Suppressor macrophage (primary cell): Measurements from ENCODE around the gene SGPP2.
"Not testable (repeated sequence)": the region's sequence is repeated elsewhere in the genome, so short reads cannot be mapped to it uniquely, and the experiment has no call there.

Experiments
- DNase-seq, 4 experiments: peaks; one replicate each; pipeline ENCODE4 v3.0.0-alpha.2; 2020 to 2022
- total RNA-seq, 17 experiments: gene quantifications; one replicate each; lab custom pipeline; 2026; ENCODE audit warnings: mixed read lengths in 6 of 17, inconsistent platforms in 3 of 17; lab: John Stamatoyannopoulos, UW

SGPP2 gene
- total RNA-seq: 1.2 to 178 (median 5.8) reads per million in 17 experiments

DNA sequence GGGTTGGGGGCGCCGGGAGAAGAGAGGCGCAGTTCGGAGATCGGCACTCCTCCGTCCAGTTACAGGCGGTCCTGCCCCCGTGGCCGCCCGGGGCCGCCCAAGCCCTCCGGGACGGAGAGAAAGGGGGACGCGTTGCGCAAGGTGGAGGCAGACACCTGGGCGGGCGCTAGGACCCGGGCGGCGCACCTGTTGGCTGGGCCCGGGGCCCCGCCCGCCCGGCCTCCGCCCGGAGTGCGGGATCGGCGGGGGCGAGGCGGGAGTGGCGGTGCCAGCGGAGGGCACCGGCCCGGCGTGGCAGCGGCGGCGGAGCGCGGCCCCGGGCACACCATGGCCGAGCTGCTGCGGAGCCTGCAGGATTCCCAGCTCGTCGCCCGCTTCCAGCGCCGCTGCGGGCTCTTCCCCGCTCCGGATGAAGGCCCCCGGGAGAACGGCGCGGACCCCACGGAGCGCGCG is at the start of gene SGPP2:
SGPP2 (plus strand) TSS at position 268 of the 453 bp plus-strand sequence; CDS start at position 328, 60 bp downstream.
- DNase-seq: peak in 2 of 4 experiments; percentile 35 to 39

DNA sequence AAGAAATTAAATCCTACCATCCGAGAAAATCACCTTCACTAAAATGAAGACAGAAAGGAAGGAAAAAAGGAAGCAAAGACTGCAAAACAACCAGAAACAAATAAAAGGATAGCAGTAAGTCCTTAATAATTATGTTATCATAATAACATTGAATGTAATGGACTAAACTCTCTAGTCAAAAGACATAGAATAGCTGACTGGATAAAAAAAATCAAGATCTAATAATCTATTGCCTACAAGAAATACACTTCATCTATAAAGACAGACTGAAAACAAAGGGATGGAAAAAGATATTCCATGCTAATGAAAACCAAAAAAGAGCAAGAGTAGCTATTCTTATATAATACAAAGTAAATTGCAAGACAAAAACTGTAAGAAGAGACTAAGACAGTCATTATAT is 48.5 kb upstream of the SGPP2 start:
- no peak for DNase-seq

DNA sequence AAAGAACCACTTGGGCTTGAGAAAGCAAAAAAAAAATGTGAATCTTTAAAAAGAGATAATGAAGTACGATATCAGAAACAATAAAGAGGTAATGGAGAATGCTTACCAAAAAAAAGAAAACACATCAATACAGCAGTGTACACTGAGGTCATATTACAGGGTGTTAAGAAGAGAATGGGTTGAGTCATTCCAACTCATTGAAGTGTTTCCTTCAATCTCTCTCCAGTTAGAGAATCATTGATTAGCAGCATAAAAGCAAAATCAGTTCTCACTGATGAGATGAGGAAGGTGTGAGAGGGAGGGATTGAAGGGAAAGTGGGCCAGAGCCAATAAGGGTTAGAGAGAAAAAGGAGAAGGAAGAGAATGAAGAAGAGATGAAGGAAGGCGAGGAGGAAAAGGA is 43.9 kb upstream of the SGPP2 start:
- no peak for DNase-seq

GRCh38 chr2:222381566-222381965 is 42.8 kb upstream of the SGPP2 start:
- no peak for DNase-seq

DNA sequence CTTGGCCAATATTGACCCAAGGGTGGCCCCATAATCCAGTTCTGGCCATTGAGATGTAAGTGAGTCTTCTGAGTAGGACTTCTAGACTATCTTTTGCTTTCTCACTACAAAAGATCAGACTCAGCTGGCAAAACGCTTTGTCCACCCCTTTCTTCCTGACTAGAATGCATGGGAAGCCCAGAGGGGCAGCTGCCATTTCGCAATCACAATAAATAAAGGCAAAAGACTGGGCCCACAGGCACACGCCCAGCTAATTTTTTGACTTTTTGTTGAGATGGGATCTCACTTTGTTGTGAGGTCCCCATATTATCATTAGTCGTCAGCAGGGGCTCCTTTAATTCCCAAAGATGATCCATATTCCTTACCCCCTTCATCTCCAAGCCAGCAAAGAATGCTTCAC is 41.1 kb upstream of the SGPP2 start:
- no peak for DNase-seq

DNA sequence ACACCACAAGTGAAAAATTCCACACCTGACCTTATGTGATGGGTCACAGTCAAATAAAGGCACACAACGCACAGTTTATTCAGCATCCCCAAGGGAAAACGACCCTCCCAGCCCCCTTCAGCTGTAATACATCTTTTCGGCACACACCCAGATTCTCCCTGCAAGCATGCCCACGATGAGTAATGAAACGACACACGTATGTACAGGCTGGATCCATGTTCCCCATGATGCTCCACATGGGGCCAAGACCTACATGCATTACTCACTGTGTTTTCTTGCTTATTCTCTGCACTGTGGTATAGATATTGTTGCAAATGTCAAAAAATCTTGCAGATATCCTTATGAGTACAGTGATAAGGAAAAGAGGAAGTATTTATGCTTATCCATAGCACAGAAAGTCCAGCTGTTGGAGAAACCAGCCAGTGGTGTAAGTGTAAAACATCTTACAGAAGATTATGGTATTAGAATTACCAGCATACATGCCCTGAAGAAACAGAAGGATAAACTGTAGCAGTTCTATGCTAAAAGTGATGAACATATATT is 32.5 kb upstream of the SGPP2 start:
- peak in 2 of 4 experiments; percentile 4 to 33 for DNase-seq

GRCh38 chr2:222393733-222394267 is 30.5 kb upstream of the SGPP2 start:
- no peak for DNase-seq

DNA sequence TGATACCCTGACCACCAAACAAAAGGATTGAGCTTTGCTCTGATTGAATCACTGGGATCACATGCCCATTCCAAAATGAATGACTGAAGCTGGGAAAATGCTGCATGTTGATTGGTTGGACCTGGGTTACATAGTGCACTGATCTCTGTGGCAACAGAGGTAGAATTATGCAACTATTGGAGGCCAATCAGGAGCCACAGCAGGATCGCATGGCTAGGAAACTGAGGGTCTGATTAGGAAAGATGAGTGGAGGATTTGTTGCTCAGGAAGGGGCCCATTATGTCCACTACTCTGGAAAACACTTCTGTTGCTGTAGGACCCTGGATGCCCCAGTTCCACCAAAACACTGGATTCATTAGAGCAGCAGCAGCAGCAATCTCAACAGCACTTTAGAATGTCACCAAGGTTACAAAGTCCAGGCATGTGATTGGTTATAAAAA is 25.9 kb upstream of the SGPP2 start:
- no peak for DNase-seq

- no peak for DNase-seq
Measured at GRCh38 chr2:222399038-222399783, 25.1 kb upstream of the SGPP2 start.

GRCh38 chr2:222404151-222404905 is 20.0 kb upstream of the SGPP2 start:
- DNase-seq: peak; percentile 93 to 98 (median 96)

GRCh38 chr2:222408684-222409083 is 15.7 kb upstream of the SGPP2 start:
- no peak for DNase-seq

GRCh38 chr2:222410534-222410933 is 13.8 kb upstream of the SGPP2 start:
- DNase-seq: no peak

DNA sequence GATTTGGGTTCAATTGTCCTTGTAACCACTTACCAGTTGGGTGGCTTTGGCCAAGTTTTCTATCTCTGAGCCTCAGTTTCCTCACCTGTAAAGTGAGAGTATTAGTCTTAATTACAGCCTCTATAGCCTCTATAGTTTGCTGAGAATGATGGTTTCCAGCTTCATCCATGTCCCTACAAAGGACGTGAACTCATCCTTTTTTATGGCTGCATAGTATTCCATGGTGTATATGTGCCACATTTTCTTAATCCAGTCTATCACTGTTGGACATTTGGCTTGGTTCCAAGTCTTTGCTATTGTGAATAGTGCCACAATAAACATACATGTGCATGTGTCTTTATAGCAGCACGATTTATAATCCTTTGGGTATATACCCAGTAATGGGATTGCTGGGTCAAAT is 12.0 kb upstream of the SGPP2 start:
- DNase-seq: not testable (repeated sequence)

DNA sequence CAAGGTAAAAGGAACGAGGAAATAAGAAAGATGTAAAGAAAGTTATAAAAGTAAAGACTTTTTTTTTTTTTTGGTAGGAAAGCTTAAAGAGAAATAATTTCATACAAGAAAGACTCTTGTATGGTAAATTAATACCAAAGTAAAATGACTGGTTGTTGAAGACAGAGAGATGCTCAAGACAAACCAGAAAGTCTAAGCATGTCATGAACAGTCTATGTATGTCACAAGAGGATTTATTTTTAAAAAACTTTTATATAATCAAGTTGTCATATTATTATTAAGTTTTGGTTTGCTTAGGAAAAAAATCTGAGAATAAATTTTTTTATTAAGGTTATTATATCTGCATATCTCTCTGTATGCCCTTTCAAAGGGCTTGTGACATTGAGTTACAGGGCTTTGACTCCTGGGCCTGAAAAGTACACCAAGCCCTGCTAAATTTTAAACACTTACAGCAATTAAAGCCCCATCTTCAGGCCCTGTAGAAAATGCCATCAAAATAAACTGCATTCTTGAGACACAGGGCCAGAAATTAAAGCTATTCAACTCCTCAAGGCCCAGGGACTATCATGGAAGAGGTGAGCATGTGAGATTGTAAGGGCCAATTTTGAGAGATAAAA is 10.9 kb upstream of the SGPP2 start:
- no peak for DNase-seq

GRCh38 chr2:222418739-222419138 is 5.6 kb upstream of the SGPP2 start:
- no peak for DNase-seq

GRCh38 chr2:222420508-222420907 is 3.8 kb upstream of the SGPP2 start:
- no peak for DNase-seq

GRCh38 chr2:222421626-222422025 is 2.7 kb upstream of the SGPP2 start:
- no peak for DNase-seq

DNA sequence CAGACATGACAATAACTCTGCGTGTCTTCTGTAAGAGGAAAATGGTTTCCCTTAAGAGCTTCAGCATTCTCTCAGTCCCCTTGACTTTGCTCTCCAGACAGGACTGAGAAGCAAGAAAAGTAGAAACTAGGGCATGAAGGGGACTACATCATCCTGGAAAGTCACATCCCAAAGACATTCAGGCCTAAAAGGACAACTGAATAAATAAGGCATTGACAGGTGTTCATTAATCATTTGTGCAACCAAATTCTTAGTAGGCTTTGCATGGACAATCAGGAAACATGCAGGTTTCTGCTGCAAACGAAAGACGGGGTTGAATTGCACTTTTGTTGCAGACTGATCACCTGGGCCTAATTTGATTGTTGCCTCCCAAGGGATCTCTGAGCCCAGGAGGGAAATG is 1.2 kb upstream of the SGPP2 start:
- DNase-seq: no peak

DNA sequence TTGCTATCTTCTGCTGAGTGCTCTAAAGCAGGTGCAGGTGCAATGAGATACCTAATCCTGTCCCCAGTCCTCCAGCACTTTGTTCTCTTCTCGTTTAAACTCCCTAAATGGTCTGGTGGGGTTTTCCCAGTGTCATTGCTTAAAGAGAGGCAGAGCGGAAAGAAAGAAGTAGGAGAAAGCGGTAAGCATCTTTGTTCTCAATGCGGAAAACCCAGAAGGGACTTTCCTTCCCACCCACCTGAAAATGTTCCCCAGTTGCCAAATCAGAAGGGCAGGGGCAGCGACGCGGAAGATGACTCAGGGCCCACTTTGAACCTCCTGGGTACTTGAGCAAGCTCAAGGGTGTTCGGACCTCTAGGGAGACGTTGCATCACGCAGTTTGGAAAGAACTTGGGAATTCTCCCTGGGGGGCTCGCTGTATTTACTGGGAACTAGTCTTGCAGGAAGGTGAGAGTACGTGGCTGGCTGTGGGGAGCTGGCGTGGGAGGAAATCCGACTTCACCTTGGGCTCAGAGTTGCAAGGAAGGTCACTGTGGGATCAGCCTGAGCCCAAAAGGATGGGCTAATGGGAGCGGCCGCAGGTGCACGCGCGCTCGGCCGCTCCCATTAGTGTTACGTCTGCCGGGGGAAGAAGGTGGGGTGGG is 589 bp upstream of the SGPP2 start:
- DNase-seq: peak; percentile 68 to 83 (median 79)

DNA sequence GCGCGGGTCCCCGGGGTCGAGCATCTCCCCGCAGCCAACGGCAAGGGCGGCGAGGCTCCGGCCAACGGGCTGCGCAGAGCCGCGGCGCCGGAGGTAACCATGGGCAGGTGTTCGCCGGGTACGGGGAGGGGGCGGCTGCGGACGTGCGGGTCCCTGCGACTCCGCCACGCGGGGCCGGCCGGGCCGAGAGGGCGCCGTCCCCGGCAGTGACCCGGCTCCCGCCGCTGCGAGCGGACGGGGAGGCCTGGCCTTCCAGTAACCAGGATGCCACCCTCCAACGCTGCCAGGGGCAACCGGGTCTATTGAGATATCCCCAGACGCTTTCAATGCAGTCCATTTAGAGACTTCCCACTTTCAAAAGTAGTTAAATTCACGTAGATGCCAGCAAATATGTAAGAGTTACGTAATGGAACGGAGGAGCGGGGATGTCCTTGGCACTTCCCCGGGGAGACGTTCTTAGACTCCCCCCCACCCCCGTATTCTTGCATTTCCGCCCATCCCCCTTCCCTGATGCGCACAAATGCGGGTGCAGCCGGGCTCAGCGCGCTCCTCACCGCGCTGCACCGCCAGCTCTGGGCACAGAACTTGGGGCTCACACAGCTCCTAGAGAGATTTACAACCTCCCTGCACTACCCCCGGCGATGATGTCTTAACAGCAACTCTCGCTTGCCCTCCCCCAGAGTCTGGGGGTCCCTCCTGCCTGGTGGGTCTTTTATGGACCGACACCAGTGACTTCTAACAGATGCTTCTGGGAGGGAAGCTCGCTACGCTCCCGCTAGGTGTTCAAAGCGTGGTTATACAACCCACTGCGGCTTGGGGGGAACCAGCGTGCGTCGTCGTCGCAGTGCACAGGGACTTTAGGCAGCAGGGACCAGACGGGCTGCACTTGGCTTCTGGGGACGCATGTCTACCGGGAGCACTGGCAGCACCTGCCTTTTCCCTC is 657 bp downstream of the SGPP2 start:
- DNase-seq: peak; percentile 35 to 63 (median 62)
